GM21390 (cell line): ENCODE measurements around the gene ZC3H4.

ENCODE experiments used
- ATAC-seq: cut with Tn5 transposase; IDR thresholded peaks from one replicate; pipeline ENCODE4 v1.9.1; 2021; ENCODE audit not compliant: unreplicated experiment

Gene ZC3H4

GRCh38 chr19:47134545-47134944 is 21.0 kb upstream of the ZC3H4 start:
- ATAC-seq, result no peak

- ATAC-seq, result no peak
These were observed 19.5 kb upstream of the ZC3H4 start for GRCh38 chr19:47133021-47133471.

DNA sequence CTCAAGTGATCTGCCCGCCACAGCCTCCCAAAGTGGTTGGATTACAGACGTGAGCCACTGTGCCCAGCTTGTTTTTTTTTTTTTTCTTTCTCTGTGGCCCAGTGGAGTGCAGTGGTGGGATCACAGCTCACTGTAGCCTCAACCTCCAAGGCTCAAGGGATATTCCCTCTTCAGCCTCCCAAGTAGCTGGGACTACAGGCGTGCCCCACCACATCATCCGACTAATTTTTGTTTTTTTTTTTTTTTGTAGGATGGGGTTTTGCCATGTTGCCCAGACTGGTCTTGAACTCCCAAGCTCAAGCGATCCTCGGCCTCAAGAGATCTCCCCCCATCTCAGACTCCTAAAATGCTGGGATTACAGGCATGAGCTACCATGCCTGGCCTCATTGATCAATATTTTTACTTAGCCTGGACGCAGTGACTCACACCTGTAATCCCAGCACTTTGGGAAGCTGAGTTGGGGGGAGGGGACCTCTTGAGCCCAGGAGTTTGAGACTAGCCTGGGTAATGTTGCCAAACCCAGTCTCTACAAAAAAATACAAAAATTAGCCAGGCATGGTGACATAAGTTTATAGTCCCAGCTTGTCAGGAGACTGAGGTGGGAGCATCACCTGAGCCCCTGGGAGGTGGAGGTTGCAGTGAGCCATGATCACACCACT is 18.7 kb upstream of the ZC3H4 start:
- ATAC-seq, result no peak

DNA sequence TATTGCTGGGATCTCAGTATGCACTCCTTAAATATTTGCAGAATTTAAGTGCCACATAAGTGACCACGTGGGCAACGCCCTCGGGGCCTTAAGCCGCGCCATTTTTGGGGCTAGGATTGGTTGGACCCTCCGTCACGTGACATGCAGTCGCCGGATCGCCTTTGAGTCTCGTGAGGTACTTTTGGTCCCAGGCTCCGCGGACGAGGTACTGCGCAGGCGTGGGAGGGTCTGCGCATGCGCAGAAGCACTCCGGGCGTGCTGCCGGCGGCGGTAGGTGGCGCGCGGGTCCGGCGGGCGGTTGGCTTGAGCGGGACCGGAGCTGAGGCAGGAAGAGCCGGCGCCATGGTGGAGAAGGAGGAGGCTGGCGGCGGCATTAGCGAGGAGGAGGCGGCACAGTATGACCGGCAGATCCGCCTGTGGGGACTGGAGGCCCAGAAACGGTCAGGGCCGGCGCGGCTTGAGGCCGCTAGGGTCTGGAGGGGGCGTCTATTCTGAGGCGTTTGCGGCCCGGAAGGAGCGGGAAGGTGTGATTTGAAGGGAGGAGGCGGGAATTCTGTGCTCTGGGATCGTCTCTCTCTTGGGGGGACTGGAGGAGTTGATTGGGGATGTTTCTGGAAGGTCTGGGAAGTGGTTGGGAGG is 17.1 kb upstream of the ZC3H4 start, which contains the start of gene SAE1:
TSS of gene SAE1 (plus strand) at position 247 of the 639 bp plus-strand sequence. CDS start at position 343, 96 bp downstream.
- ATAC-seq, result peak; percentile 64

DNA sequence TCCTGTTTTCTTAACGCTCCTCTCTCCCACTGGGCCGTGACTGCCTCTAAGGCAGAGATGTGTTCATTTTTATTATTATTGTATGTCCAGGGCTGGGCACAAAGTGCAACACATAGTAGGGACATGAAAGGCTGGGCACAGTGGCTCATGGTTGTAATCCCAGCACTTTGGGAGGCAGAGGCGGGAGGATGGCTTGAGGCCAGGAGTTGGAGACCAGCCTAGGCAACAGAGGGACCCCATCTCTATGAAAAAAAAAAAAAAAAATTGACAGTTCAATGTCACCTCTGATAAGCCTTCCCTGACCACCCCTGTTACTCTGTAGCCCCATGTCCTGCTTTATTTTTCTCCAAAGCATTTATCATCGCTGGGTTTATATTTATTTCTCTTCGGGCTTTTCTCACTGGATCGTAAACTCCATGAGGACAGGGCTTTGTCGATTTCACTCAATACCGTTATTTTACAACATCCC is 16.6 kb upstream of the ZC3H4 start:
- no peak for ATAC-seq

DNA sequence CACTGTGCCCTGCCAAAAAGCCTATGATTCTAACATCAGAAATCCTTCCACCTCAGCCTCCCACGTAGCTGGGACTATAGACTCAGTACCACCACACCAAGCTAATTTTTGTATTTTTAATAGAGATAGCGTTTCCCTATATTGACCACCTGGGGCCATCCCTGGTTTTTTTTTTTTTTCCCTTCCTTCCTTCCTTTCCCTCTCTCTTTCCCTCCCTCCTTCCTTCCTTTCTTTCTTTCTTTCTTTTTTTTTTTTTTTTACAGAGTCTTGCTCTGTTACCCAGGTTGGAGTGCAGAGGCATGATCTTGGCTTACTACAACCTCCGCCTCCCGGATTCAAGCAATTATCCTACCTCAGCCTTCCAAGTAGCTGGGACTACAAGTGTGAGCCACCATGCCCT is 16.0 kb upstream of the ZC3H4 start:
- no peak for ATAC-seq

DNA sequence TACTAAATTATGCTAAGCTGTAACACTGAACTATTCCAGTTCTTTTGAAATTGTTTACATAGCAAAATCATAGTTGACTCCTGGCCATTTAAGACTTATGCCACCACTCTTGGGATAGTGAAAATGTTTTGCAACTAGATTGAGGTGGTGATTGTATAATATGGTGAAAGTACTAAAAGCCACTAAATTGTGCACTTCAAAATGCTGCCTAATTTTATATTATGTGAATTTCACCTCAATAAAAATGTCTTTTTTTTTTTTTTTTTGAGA is 12.0 kb upstream of the ZC3H4 start:
- no peak for ATAC-seq

GRCh38 chr19:47124937-47125668 is 11.5 kb upstream of the ZC3H4 start:
- no peak for ATAC-seq

GRCh38 chr19:47123406-47123805 is 9.8 kb upstream of the ZC3H4 start:
- no peak for ATAC-seq

DNA sequence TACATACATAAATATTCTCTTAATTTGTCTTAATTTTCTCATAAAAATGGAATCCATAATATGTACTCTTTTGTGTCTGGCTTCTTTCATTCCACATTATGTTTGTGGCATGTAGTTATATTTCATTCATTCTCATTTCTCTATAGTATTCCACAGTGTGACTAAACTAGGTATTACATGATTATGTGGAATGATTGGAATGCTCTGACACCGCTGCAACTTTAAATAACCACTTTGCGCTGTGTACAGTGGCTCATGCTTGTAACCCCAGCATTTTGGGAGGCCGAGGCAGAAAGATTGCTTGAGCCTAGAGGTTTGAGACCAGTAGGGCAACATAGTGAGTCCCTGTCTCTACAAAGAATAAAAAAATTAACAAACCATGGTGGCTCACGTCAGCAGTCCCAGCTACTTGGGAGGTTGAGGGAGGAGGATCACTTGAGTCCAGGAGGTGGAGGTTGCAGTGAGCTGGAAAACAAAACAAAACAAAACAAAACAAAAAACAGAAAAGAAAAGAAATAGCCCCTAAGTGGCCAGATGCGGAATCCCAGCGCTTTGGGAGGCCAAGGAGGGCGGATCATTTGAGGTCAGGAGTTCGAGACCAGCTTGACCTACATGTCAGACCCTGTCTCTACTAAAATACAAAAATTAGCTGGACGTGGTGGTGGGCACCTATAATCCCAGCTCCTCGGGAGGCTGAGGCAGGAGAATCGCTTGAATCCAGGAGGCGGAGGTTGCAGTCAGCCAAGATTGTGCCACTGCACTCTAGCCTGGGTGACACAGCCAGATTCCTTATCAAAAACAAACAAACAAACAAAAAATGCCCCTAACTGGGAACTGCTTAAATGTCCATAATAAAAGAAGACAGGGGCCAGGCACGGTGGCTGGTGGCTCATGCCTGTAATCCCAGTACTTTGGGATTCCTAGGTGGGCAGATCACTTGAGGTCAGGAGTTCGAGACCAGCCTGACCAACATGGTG is 9.1 kb upstream of the ZC3H4 start:
- ATAC-seq, result no peak

GRCh38 chr19:47120470-47121067 is 7.0 kb upstream of the ZC3H4 start:
- ATAC-seq, result no peak

GRCh38 chr19:47113850-47114651 is 475 bp upstream of the ZC3H4 start:
- no peak for ATAC-seq

DNA sequence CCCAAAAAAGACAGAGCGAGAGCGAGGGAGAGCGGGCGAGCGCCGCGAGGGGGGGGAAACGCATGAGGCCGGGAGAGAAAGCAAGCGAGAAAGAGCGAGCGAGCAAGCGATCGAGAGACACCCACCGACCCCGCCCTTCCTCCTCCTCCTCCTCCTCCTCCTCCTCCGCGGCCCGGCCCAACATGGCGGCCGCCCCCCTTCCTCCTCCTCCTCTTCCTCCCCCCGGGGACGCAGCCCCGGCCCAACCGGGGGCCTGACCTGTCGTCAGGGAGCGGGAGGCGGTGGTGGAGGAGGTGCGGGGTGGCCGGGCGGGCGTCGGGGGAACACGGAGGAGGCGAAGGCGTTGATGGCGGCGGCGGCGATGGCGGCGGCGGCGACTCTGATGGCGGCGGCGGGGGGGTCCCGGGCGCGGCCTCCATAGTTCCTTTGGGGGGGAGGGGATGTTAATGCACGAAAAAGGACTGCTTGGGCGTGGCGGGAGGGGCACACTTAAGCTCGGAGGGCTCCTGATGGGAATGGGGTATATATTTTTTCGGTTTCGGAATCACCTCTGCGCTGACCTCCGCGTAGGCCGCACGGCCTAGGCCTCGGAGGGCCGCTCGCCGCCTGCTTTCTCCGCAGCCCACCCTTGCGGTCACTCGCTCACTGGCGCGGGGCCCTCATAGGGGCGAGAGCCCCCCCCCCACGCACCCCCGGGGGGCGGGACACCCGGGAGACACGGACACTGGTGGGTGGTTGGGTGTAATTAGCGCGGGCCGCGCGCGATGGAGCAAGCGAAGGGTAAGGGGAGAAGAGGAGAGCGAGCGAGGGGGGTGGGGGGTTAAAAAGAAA is 1.2 kb downstream of the ZC3H4 start:
- no peak for ATAC-seq

DNA sequence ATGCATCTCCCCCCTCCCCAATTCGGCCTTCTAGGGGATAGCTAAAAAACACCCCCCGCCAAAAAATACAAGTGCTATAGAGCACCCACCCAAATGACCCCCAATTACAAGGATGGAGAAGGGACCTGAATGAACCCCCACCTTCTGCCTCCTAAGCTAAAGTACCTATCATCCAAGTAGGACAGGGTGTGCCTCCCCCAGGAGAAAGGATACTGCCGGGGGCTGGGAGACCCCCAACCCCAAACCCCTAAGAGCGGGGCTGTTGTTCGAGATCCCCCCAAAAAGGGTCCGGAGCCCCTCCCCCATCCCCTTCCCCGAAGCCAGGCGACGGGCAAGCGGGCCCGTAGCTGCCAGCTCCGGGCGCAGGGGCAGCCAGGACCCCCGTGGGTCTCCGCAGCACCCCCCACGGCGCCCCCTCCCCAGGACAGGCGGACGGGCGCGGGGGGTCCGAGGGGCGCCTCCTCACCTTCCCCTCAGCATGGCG is 1.9 kb downstream of the ZC3H4 start:
- ATAC-seq, result no peak

DNA sequence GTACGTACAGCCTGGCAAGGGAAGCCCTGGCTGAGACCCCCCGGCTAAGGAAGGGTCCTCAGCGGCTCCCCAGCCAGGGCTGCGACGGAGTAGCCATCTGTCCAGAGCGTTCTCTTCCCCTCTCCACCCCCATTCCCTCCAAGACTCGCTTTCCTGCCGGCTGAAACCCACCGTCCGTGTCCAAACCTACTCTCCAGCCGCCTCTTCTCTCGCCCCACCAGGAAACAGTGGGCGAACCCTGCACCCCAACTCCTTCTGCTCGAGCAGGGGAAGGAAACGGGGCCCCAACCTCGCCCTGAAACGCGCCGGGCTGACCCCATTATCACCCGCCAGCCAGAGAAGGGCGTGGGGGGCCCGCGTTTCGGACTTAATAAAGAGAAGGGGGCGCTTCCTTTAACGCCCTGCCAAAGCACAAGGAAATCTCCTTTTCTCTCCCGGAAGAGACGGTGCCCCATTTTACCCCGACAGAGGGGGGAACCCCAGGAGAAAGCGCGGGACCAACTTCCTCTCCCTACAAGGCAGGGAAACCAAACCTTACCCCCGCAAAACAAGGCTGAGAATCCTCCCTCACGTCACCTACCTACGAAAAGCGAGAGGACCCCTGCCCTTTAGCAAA is 2.5 kb downstream of the ZC3H4 start:
- ATAC-seq, result no peak

DNA sequence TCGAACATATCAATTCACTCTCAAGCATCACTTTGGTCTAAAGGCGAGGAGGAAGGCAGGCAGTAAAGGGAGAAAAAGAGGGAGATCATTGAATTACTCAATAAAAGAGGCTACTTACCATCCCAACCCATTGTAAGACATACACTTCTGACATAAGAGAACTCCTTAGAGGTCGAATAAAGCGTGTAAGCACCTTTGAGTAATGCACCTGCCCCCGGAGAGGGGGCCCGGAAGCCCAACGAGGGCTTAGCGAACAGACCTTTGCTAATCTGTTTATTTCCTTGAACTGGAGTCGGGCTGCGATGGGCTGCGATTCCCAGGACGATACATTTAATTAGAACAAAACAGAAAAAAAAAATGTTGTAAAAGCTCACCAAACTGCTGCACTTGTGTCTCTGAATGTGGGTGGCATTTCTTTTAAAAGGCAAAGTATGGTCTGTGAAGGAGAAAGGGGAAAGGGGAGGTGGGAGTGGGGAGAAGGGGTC is 3.0 kb downstream of the ZC3H4 start:
- no peak for ATAC-seq

- no peak for ATAC-seq
These were observed 3.8 kb downstream of the ZC3H4 start for GRCh38 chr19:47109541-47110375.
